NCI-H1694 treated with DMSO at 0.1 percent for 48 hours (cell line): ENCODE data around the gene OR5A2.
"Not testable (repeated sequence)": the region's sequence is repeated elsewhere in the genome, so short reads cannot be mapped to it uniquely, and the experiment has no call there.

ENCODE experiments used
- DNase-seq: peaks from one replicate; lab custom pipeline; 2025; lab: John Stamatoyannopoulos, UW

Gene OR5A2

DNA sequence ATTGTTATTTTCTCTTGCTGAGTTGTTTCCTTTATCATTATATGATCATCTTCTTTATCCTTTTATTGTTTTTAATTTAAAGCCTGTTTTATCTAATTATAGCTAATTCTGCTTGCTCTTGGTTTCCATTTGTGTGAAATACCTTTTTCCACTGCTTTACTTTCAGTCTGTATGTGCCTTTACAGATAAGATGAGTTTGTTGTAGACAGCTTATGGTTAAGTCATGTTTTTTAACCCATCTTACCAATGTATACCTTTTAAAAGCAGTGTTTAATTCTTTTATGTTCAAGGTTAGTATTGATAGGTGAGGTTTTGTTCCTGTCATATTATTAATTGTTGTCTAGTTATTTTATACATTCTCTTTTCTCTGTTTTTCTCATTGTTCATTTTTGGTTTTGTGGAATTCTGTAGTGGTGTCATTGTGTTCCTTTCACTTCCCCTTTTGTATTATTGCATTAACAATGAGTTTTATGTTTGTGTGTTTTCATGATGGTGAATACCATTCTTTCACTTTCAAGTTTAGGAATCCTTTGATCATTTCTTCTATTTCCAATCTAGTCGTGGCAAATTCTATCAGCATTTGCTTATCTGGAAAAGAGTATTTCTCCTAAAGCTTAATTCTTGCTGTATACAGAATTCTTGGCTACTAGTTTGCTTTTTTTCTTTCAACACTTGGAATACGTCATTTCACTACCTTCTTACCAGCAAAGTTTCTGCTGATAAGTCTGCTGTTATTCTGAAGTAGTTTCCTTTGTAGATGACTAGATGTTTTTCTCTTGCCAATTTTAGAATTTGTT, 45.8 kb downstream of the OR5A2 start:
- DNase-seq: no peak

DNA sequence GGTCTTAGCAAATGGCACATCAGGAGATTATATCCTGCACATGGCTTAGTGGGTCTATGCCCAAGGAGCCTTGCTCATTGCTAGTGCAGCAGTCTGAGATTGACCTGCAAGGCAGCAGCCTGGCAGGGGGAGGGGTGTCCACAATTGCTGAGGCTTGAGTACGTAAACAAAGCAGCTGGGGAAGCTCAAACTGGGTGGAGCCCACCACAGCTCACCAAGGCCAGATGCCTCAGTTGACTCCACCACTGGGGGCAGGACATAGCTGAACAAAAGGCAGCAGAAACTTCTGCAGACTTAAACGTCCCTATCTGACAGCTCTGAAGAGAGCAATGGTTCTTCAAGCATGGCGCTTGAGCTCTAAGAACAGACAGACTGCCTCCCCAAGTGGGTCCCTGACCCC, 53.9 kb downstream of the OR5A2 start:
- not testable (repeated sequence) for DNase-seq

DNA sequence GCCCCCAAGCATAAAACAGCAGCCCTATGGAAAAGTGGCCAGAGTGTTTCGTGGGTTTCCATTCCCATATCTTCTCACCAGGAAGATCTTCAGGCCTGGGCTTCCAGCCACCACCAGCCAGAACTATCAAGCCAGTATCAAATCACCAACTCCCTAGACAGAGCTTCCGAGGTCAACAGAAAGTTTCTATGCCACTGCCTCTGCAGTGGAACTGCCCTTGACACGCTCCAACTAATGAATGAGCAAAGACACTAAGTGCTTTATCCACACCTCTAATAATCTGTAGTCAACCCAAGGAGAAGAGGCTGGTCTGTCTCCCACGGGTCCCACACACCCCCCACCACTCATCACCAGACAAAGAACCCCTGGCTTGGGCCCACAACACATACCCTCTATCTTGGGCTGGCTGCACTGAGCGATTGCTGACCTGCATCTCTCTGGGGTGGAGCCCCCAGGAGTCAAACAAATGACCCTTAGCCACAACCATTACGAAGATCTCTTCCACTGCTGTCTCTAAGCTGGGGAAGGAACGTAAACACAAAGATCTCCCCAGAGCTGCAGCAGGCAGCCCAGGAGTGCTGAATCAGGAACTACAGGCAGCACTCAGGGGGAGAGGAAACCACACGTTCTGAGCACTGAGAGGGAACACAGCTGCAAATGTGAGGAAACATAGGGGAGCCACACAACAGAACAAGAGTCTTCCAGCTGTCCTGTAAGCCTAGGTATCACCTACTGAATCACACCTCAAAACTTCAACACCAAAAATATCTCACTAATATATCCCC, 57.8 kb downstream of the OR5A2 start:
- no peak for DNase-seq
